ENCODE measurements around the gene NUDT21.

GRCh38 chr16:56463153-56463552 lies 12.0 kb upstream of the NUDT21 start:
- TF ChIP-seq POLR2A (IDR thresholded peaks at IDR 0.05) (no peak), EP300 (IDR thresholded peaks at IDR 0.05) (no peak), CTCF (IDR thresholded peaks at IDR 0.05) (no peak), POLR2AphosphoS5 (IDR thresholded peaks at IDR 0.05) (no peak)
